ENCODE measurements around the gene MYADM.

DNA sequence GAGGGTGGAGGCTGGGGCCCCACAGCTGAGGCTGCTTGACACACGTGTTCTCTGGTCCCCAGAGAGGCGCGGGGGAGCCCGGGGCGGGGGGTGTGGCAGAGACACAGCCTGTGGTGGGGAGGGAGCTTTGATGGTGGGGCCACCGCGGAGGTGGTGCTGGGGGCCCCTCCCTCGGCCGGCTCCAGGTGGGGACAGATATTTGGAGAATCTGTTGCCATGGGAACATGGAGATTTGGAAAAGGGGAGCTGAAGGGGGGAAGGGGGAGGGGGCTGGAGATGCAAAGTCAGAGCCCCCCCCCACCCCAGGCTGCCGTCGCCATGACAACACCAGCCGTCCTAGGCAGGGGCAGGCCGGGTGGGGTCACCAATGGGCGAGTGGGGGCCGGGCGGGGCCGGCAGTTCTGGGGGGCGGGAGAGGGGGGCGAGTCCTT is 15.6 kb downstream of the MYADM start:
- TF ChIP-seq SMC3 (IDR thresholded peaks at IDR 0.05; ENCODE audit: low read depth, low read length) (no peak), CTCF (IDR thresholded peaks at IDR 0.05) (no peak), YY1 (IDR thresholded peaks at IDR 0.05; ENCODE audit: low read depth) (no peak), GABPA (IDR thresholded peaks at IDR 0.05; ENCODE audit: low read depth) (no peak), EP300 (IDR thresholded peaks at IDR 0.05; ENCODE audit: borderline replicate concordance in 1 of 2, low read depth in 1 of 2, low read length in 1 of 2) (no peak)

Measured in SK-N-SH (cell line).